A549 (cell line): Measurements from ENCODE around the gene CC2D1B. TPM values are rescaled to one million over a fixed set of nuclear protein-coding genes. Genes with fewer than 3 reads are reported as not detected.

Experiments used
- ATAC-seq, 2 experiments: fragments of 200-7000 bp in 1 of 2; fragments of >200 bp in 1 of 2; cut with Nextera tagmentation in 1 of 2; cut with Tn5 transposase in 1 of 2; 3 replicates each; pipeline versions ENCODE4 v1.8.0 to v1.9.1; 2018 to 2020; ENCODE audit warnings: mild to moderate bottlenecking in 1 of 2, moderate library complexity in 1 of 2
- CTCF ChIA-PET: fragments of 300-600 bp; sonication (Branson Sonifier 250); formaldehyde crosslinking; extraction: SDS; loops from one replicate; lab custom pipeline; 2021; ENCODE audit warnings: antibody characterized with exemption, inconsistent platforms; lab: Yijun Ruan, JAX
- POLR2A ChIA-PET: fragments of 350-600 bp; formaldehyde crosslinking; extraction: SDS; loops from one replicate; lab custom pipeline; 2021; ENCODE audit warnings: antibody characterized with exemption, inconsistent platforms; lab: Yijun Ruan, JAX
- DNase-seq, 2 experiments: peaks; one replicate each; pipeline versions ENCODE4 v3.0.0 to v3.0.0-alpha.2; 2011 to 2016; ENCODE audit warnings: low read depth in 1 of 2, low spot score in 1 of 2
- FAIRE-seq: peaks from 2 replicates; lab custom pipeline; 2011; peaks lifted over from hg19 to GRCh38; lab: Jason Lieb, UNC
- H3K27ac ChIP-seq, 2 experiments: fragments of >200 bp; sonication (Bioruptor Twin); formaldehyde crosslinking; 3 replicates each; pipeline ENCODE4 v1.5.1; 2016 to 2017
- H3K4me1 ChIP-seq: fragments of >200 bp; sonication (Bioruptor Twin); formaldehyde crosslinking; 3 replicates; pipeline ENCODE4 v1.6.1; 2016
- H3K4me2 ChIP-seq: fragments of >200 bp; sonication (Bioruptor Twin); formaldehyde crosslinking; 3 replicates; pipeline ENCODE4 v1.6.1; 2016
- H3K4me3 ChIP-seq: fragments of >200 bp; sonication (Bioruptor Twin); formaldehyde crosslinking; 3 replicates; pipeline ENCODE4 v1.5.1; 2016
- H3K9me3 ChIP-seq: fragments of >200 bp; sonication (Bioruptor Twin); formaldehyde crosslinking; 3 replicates; pipeline ENCODE4 v1.6.1; 2016
- CBX8 ChIP-seq: fragments of 200-600 bp; sonication (generic); IDR thresholded peaks from 2 replicates; pipeline ENCODE4 v1.6.1; 2016
- CEBPB ChIP-seq, 2 experiments: fragments of >200 bp in 1 of 2; sonication (Bioruptor Twin) in 1 of 2; formaldehyde crosslinking in 1 of 2; IDR thresholded peaks; 2 replicates each; pipeline ENCODE4 v1.6.1; 2012 to 2016
- EHF ChIP-seq: fragments of 250-450 bp; sonication (Bioruptor Pico); IDR thresholded peaks from 2 replicates; pipeline ENCODE4 v1.5.0; 2020; ENCODE audit warnings: mild to moderate bottlenecking
- ELK1 ChIP-seq: fragments of 150-350 bp; IDR thresholded peaks from 2 replicates; pipeline ENCODE4 v1.6.1; 2014; ENCODE audit warnings: low read depth, mild to moderate bottlenecking, low read length
- HEYL ChIP-seq: fragments of 250-450 bp; sonication (Bioruptor Pico); IDR thresholded peaks from 2 replicates; pipeline ENCODE4 v1.8.0; 2021; ENCODE audit warnings: mild to moderate bottlenecking, moderate library complexity
- HMGXB4 ChIP-seq: fragments of 250-450 bp; sonication (Bioruptor Pico); IDR thresholded peaks from 2 replicates; pipeline ENCODE4 v1.5.0; 2021; ENCODE audit warnings: mild to moderate bottlenecking, moderate library complexity, borderline replicate concordance
- HOXA7 ChIP-seq: fragments of 250-450 bp; sonication (Bioruptor Pico); IDR thresholded peaks from 2 replicates; pipeline ENCODE4 v1.5.0; 2020; ENCODE audit warnings: mild to moderate bottlenecking, moderate library complexity
- HOXB5 ChIP-seq: fragments of 250-450 bp; sonication (Bioruptor Pico); IDR thresholded peaks from 2 replicates; pipeline ENCODE4 v1.5.0; 2020; ENCODE audit warnings: mild to moderate bottlenecking, moderate library complexity
- JUNB ChIP-seq: fragments of >200 bp; sonication (Bioruptor Twin); formaldehyde crosslinking; IDR thresholded peaks from 2 replicates; pipeline ENCODE4 v1.6.1; 2016
- KDM1A ChIP-seq: fragments of 200-600 bp; sonication (generic); IDR thresholded peaks from 2 replicates; pipeline ENCODE4 v1.6.1; 2016; ENCODE audit warnings: low read depth, mild to moderate bottlenecking
- MYC ChIP-seq: IDR thresholded peaks from 2 replicates; pipeline ENCODE4 v1.6.1; 2012; ENCODE audit warnings: mild to moderate bottlenecking, inconsistent platforms, low read length, improper control_type of control experiment, borderline replicate concordance
- NPAS2 ChIP-seq: fragments of 250-450 bp; sonication (Bioruptor Pico); IDR thresholded peaks from 2 replicates; pipeline ENCODE4 v1.8.0; 2022; ENCODE audit warnings: mild to moderate bottlenecking, moderate library complexity, borderline replicate concordance
- NR3C1 ChIP-seq: fragments of >200 bp; sonication (Bioruptor Twin); formaldehyde crosslinking; IDR thresholded peaks from 3 replicates; pipeline ENCODE4 v1.6.1; 2017
- PBX3 ChIP-seq: IDR thresholded peaks from 2 replicates; pipeline ENCODE4 v1.6.1; 2012
- RAD21 ChIP-seq, 2 experiments: fragments of >200 bp in 1 of 2; sonication (Bioruptor Twin) in 1 of 2; formaldehyde crosslinking in 1 of 2; IDR thresholded peaks in 1 of 2; conservative IDR thresholded peaks in 1 of 2; 2 replicates in 1 of 2; 3 replicates in 1 of 2; pipeline ENCODE4 v1.6.1; 2012 to 2018; ENCODE audit warnings: inconsistent platforms in 1 of 2
- RCOR1 ChIP-seq: fragments of 150-350 bp; IDR thresholded peaks from 2 replicates; pipeline ENCODE4 v1.6.1; 2014; ENCODE audit warnings: antibody characterized with exemption, low read length, low read depth
- REST ChIP-seq: fragments of 200-600 bp; sonication (generic); IDR thresholded peaks from 2 replicates; pipeline ENCODE4 v1.6.1; 2016; ENCODE audit warnings: antibody characterized with exemption, mild to moderate bottlenecking, moderate library complexity
- SREBF2 ChIP-seq: fragments of 450-650 bp; IDR thresholded peaks from 2 replicates; pipeline ENCODE4 v1.6.1; 2014; ENCODE audit warnings: mild to moderate bottlenecking, moderate library complexity
- TFCP2L1 ChIP-seq: fragments of 250-450 bp; sonication (Bioruptor Pico); IDR thresholded peaks from 2 replicates; pipeline ENCODE4 v1.5.0; 2021; ENCODE audit warnings: mild to moderate bottlenecking
- USF2 ChIP-seq: fragments of 450-650 bp; IDR thresholded peaks from 2 replicates; pipeline ENCODE4 v1.6.1; 2014; ENCODE audit warnings: antibody characterized with exemption
- ZNF302 ChIP-seq: fragments of 250-450 bp; sonication (Bioruptor Pico); IDR thresholded peaks from 2 replicates; pipeline ENCODE4 v1.9.0; 2021; ENCODE audit warnings: inconsistent platforms, mild to moderate bottlenecking, moderate library complexity
- WGBS: methylation state at CpG from one replicate; pipeline ENCODE4 v1.1.6; 2017; ENCODE audit errors: missing lambda C conversion rate; 5-methylcytosine and 5-hydroxymethylcytosine counted together
- polyA plus RNA-seq, 4 experiments: library from polyadenylated mRNA; depleted of rRNA in 3 of 4; stranded (reverse); fragments of >200 nt; fragmentation: RNase III in 1 of 4; extraction: RNeasy Plus Mini Kit Qiagen cat#74134 plus additional on column Dnase treatment in 1 of 4; gene quantifications; 2 replicates in 3 of 4; 3 replicates in 1 of 4; pipeline ENCODE4 v1.2.3, GENCODE V29; 2011 to 2017

Gene CC2D1B
- polyA plus RNA-seq, 2 of the 4 experiments (the other 2 are of a cell fraction): 9.8 to 18.2 TPM

- Histone ChIP-seq H3K4me2 (no peak overlapping the region), H3K27ac (no peak overlapping the region), H3K4me3 (no peak overlapping the region), H3K4me1 (peaks cover 8% of the 10 kb centered on the region; the same call in 2 of the 3 replicates), H3K9me3 (no peaks in the 10 kb centered on the region)
- no peak for ATAC-seq
- FAIRE-seq: no peak
- no peak for TF ChIP-seq SREBF2
- DNase-seq: no peak
- WGBS: 89% methylated on average over 8 of the region's 8 CpGs
- ChIA-PET CTCF (interaction anchor here (0.6 to 1.1 kb wide), 2 partner anchors 22 to 697 kb away, joined by 3 to 4 read pairs; no protein-coding TSS in a partner anchor), POLR2A (no interaction called here)
These were observed 42.3 kb downstream of the CC2D1B start for GRCh38 chr1:52323731-52324130.

GRCh38 chr1:52321061-52321460 is 44.9 kb downstream of the CC2D1B start:
- H3K4me3 ChIP-seq: no peak overlapping the region
- H3K4me2 ChIP-seq: no peak overlapping the region
- ChIA-PET POLR2A (no interaction called here), CTCF (no interaction called here)
- no peak for ATAC-seq
- H3K27ac ChIP-seq: no peak overlapping the region
- FAIRE-seq: no peak
- WGBS: 94% methylated on average over 2 of the region's 2 CpGs
- DNase-seq: no peak
- no peaks in the 10 kb centered on the region for H3K4me1 ChIP-seq
- no peak for TF ChIP-seq RCOR1
- TF ChIP-seq JUNB: no peak
- TF ChIP-seq NR3C1: no peak
- no peak for TF ChIP-seq SREBF2
- TF ChIP-seq USF2: no peak
- no peak for TF ChIP-seq NPAS2 (CRISPR knock-in tag)
- no peak for TF ChIP-seq HOXB5 (CRISPR knock-in tag)
- no peak for TF ChIP-seq CBX8
- no peak for TF ChIP-seq MYC
- TF ChIP-seq ZNF302: no peak
- no peak for TF ChIP-seq PBX3
- TF ChIP-seq ELK1: no peak
- no peak for TF ChIP-seq RAD21 (conservative IDR thresholded peaks at IDR 0.05 in 1 of 2, IDR thresholded peaks at IDR 0.05 in 1 of 2)
- no peak for TF ChIP-seq EHF (CRISPR knock-in tag)
- no peak for TF ChIP-seq HEYL (CRISPR knock-in tag)
- TF ChIP-seq CEBPB (IDR thresholded peaks at IDR 0.05): no peak
- TF ChIP-seq TFCP2L1 (CRISPR knock-in tag): no peak
- H3K9me3 ChIP-seq: no peaks in the 10 kb centered on the region

- 93% methylated on average over 9 of the region's 11 CpGs for WGBS
- no peak overlapping the region for H3K4me2 ChIP-seq
- TF ChIP-seq REST (no peak), KDM1A (no peak), HMGXB4 (CRISPR knock-in tag) (no peak), HOXA7 (CRISPR knock-in tag) (no peak)
- CTCF ChIA-PET: interaction anchor here (0.6 to 2.4 kb wide), 3 partner anchors 10 to 410 kb away, joined by 3 to 10 read pairs (median 4); no protein-coding TSS in a partner anchor
- ATAC-seq (no peak), FAIRE-seq (no peak), DNase-seq (no peak)
- no peaks in the 10 kb centered on the region for H3K9me3 ChIP-seq
- no peaks in the 10 kb centered on the region for H3K4me1 ChIP-seq
- POLR2A ChIA-PET: no interaction called here
- no peak overlapping the region for H3K27ac ChIP-seq
- no peak overlapping the region for H3K4me3 ChIP-seq
These were observed 59.6 kb downstream of the CC2D1B start for GRCh38 chr1:52306227-52307006.
